Cortex of kidney (tissue), 1 donor: ENCODE results near the gene SDK1.

Experiments
- DNase-seq: peaks from one replicate; lab custom pipeline; 2025; lab: John Stamatoyannopoulos, UW

Gene SDK1

DNA sequence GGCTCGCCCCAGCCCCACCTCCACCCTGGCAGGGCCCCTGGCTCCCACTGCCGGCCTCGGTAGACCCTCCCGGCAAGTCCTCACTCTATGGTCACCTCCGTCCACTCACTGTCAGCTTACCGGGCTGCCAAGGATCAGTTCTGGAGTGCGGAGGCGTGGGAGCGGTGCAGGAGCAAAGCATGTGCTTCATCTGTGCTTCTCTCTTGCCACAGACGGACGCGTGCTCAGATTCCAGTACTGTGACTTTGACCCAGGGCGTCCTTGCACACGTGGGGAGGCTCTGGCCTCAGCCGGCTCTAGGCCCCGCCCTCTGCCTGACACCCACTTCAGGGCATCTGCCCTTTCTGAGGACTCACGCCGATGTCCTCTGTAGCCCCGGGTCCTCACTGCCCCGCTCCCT lies 833.6 kb downstream of the SDK1 start:
- no peak for DNase-seq

- no peak for DNase-seq
Observed at GRCh38 chr7:4135301-4135700, 834.2 kb downstream of the SDK1 start.

DNA sequence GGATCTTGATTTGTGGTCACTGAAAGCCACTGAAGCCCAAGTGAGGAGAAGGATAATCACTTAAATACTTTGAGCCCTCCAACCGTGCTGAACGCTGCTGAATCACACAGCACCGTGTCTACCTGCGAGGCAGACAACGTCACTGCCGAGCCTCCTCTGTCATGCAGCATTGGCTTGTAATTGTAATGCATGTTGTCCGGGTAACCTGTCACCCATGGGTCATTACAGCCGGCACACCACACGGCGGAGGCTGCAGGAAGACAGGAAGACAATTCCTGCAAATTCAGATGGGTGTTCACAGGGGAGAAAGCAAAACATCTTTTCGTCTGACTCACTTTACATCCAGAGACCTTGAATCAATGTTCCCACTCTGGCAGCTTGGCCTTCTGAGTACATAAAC lies 835.0 kb downstream of the SDK1 start:
- no peak for DNase-seq

- DNase-seq = no peak
Observed at GRCh38 chr7:4136501-4137110, 835.6 kb downstream of the SDK1 start.

GRCh38 chr7:4137552-4137951 lies 836.5 kb downstream of the SDK1 start:
- DNase-seq = no peak

DNA sequence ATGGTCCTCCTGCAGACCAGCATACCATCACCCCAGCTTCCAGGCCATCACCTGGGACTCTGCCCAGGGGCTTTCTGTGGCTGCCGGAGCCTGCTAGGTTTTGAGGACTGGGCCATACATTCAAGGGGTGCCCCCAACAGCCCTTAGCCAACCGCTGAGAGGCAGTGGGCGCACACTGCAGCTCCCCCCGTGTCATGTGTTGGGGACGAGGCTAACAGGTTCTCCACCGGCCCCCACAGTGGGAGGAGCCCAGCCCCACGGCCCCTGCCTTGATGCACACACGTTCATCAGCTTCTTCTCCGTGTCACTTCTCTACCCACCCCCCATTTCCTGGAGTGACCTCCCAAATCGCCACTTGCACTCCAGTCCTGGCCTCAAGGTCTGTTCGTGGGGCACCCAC lies 837.8 kb downstream of the SDK1 start:
- no peak for DNase-seq

GRCh38 chr7:4139656-4140625 lies 838.9 kb downstream of the SDK1 start:
- DNase-seq = no peak

GRCh38 chr7:4140933-4141332 lies 839.9 kb downstream of the SDK1 start:
- no peak for DNase-seq

GRCh38 chr7:4143006-4143405 lies 842.0 kb downstream of the SDK1 start:
- no peak for DNase-seq

GRCh38 chr7:4143511-4144171 lies 842.6 kb downstream of the SDK1 start:
- no peak for DNase-seq

GRCh38 chr7:4144172-4144701 lies 843.2 kb downstream of the SDK1 start:
- DNase-seq = no peak

- DNase-seq = no peak
Observed at GRCh38 chr7:4144811-4145510, 843.9 kb downstream of the SDK1 start.

GRCh38 chr7:4145576-4145975 lies 844.5 kb downstream of the SDK1 start:
- no peak for DNase-seq

- DNase-seq = no peak
Observed at GRCh38 chr7:4147926-4148620, 847.0 kb downstream of the SDK1 start.

DNA sequence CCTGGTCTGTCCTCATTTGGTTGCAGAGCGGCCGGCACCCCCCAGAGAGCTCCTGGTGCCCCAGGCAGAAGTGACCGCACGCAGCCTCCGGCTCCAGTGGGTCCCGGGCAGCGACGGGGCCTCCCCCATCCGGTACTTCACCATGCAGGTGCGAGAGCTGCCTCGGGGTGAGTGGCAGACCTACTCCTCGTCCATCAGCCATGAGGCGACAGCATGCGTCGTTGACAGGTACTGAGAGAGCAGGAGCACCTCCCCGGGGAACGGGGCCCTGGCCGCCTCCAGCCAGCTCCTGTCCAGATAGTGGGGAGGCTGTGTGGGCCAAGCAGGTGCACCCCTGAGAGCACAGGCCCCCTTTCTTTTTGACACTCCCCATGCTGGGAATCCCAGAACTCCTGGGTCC lies 848.2 kb downstream of the SDK1 start:
- no peak for DNase-seq

GRCh38 chr7:4149645-4150044 lies 848.6 kb downstream of the SDK1 start:
- no peak for DNase-seq

GRCh38 chr7:4150731-4151130 lies 849.7 kb downstream of the SDK1 start:
- DNase-seq = no peak

- no peak for DNase-seq
Observed at GRCh38 chr7:4151524-4151923, 850.5 kb downstream of the SDK1 start.

DNA sequence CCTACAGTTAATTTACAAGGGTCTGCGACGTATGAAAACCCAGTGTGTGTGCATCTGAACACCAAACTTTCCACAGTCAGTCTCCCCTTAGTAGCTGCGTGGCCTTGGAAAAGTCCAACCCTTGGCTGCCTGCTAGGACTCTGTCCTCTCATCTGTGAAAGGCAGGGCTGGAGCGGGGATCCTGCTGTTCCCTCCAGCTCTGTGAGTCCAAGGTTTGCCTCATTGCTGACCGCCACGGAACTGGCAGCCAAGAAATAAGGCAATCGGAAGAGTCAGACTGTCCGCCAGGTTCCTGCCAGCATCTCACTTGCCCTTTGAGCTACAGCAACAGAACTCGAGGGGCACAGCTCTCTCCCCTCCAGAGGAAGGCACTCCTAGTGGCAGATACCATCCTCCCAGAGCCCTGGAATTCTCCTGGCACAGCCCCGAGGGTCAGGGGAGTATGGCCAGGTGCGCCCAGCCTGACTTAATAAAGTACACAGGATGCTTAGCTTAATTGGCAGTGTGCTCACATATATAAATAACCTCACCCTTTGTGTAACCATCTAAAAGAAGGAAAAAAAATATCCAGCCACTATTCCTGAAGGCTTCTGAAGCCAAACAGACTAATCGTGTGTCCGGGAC lies 851.0 kb downstream of the SDK1 start:
- DNase-seq = no peak

GRCh38 chr7:4154882-4155535 lies 854.0 kb downstream of the SDK1 start:
- no peak for DNase-seq
